Upper lobe of left lung (tissue), 4 donors: ENCODE data around the gene PKD2.

Source experiments
- POLR2A ChIP-seq, 4 donors: fragments of 450-650 bp; IDR thresholded peaks; one replicate each; pipeline ENCODE4 v1.5.1; 2016 to 2017; ENCODE audit warnings: antibody characterized with exemption in 4 of 4, mild to moderate bottlenecking in 2 of 4
- TF ChIP-seq, protein P1 (sequence below), 6 experiments: fragments of 450-650 bp in 4 of 6; fragments of 200-600 bp in 2 of 6; sonication (generic) in 2 of 6; IDR thresholded peaks; one replicate each; pipeline ENCODE4 v1.5.1; 2016 to 2019; ENCODE audit warnings: antibody characterized with exemption in 6 of 6

DNA sequence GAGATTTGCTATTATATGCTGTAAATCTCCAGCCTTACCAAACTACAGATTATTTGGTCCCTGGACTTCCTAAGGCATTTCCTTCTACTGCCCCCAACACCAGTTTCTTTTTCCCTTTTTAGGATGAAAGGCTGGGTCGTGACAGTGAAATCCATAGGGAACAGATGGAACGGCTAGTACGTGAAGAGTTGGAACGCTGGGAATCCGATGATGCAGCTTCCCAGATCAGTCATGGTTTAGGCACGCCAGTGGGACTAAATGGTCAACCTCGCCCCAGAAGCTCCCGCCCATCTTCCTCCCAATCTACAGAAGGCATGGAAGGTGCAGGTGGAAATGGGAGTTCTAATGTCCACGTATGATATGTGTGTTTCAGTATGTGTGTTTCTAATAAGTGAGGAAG, 67.9 kb downstream of the PKD2 start:
- no peak for TF ChIP-seq POLR2A (IDR thresholded peaks at IDR 0.05)
- TF ChIP-seq, protein P1, sequence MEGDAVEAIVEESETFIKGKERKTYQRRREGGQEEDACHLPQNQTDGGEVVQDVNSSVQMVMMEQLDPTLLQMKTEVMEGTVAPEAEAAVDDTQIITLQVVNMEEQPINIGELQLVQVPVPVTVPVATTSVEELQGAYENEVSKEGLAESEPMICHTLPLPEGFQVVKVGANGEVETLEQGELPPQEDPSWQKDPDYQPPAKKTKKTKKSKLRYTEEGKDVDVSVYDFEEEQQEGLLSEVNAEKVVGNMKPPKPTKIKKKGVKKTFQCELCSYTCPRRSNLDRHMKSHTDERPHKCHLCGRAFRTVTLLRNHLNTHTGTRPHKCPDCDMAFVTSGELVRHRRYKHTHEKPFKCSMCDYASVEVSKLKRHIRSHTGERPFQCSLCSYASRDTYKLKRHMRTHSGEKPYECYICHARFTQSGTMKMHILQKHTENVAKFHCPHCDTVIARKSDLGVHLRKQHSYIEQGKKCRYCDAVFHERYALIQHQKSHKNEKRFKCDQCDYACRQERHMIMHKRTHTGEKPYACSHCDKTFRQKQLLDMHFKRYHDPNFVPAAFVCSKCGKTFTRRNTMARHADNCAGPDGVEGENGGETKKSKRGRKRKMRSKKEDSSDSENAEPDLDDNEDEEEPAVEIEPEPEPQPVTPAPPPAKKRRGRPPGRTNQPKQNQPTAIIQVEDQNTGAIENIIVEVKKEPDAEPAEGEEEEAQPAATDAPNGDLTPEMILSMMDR (IDR thresholded peaks at IDR 0.05), result no peak
